HG03175 (cell line): ENCODE measurements around the gene EHBP1L1.
"Not testable (repeated sequence)": the region's sequence is repeated elsewhere in the genome, so short reads cannot be mapped to it uniquely, and the experiment has no call there.

Experiments
- ATAC-seq: cut with Tn5 transposase; IDR thresholded peaks from one replicate; pipeline ENCODE4 v1.9.1; 2021; ENCODE audit warnings: mild to moderate bottlenecking, moderate library complexity; ENCODE audit not compliant: unreplicated experiment

Gene EHBP1L1

GRCh38 chr11:65633390-65634108 lies 57.7 kb downstream of the EHBP1L1 start:
- no peak for ATAC-seq

DNA sequence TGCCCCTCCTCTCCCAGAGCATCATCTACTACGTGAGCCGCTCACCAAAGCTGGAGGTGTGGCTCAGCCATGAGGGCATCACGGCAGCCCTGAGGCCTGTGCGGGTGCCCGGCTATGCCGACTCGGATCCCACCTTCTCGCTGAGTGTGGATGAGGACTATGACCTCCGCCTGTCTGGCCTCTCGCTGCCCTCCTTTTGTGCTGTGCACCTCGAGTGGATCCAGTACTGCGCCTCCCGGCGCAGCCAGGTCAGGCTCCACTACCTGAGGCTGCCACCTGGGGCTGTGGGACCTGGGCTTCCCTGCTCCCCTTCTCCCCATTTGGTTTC lies 58.2 kb downstream of the EHBP1L1 start:
- ATAC-seq: no peak

DNA sequence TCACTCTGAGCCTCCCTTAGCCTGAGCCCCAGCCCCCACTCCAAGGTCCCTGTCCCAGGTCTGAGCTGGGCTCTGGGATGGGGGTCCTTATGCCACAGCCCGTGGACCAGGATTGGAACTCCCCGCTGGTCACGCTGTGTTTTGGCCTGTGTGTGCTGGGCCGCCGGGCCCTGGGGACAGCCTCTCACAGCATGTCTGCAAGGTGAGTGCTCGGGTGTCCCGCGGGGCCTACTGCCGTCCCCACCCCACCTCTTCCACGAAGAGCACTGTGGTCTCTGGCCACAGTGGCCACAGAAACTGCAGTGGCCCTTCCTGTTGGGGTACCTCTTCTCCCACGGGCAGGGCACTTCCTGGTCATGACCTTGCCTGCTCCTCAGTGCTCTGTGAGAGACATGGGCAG lies 58.6 kb downstream of the EHBP1L1 start:
- no peak for ATAC-seq

DNA sequence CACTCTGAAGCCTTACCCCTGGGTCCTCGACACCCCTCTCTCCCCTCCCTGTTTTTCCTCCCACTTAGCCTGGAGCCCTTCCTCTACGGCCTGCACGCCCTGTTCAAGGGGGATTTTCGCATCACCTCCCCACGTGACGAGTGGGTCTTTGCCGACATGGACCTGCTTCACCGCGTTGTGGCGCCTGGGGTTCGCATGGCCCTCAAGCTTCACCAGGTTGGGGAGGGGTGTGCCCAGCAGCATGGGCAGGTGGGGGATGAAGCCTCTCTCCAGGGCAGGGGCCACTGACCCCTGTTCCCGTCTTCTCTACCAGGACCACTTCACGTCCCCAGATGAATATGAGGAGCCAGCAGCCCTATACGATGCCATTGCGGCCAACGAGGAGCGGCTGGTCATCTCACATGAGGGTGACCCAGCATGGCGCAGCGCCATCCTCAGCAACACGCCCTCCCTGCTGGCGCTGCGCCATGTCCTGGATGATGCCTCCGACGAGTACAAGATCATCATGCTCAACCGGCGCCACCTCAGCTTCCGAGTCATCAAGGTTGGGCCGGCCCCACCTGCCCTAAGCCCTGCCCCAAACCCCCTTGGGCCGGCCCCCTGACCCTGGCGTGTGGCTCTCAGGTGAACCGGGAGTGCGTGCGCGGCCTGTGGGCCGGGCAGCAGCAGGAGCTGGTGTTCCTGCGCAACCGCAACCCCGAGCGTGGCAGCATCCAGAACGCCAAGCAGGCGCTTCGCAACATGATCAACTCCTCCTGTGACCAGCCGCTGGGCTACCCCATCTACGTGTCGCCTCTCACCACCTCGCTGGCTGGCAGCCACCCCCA lies 59.3 kb downstream of the EHBP1L1 start:
- ATAC-seq: no peak

GRCh38 chr11:65636108-65637031 lies 60.5 kb downstream of the EHBP1L1 start:
- no peak for ATAC-seq

DNA sequence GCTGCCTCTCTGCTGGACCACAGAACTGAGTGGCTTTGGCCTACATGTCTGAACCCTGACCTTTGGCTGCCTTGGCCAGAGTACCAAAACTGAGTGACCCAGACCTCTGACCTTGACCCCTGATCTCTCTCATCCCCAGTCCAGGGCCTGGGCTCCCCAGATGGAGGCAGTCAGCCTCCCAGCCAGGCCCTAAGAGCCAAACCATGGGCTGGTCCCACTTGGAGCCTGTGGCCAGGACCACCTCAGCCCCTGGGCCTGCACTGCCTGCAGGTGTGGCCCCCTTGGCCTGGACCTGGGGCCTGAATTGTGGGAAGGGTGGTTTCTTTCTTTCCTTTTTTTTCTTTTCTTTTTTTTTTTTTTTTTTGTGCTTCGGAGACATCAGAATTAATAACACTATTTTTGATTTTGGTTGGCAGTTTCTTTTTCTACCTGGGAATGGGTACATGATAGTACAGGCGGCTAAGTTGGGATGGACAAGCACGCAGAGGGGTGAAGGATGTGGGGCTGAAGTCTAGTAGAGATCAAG lies 61.2 kb downstream of the EHBP1L1 start:
- no peak for ATAC-seq

DNA sequence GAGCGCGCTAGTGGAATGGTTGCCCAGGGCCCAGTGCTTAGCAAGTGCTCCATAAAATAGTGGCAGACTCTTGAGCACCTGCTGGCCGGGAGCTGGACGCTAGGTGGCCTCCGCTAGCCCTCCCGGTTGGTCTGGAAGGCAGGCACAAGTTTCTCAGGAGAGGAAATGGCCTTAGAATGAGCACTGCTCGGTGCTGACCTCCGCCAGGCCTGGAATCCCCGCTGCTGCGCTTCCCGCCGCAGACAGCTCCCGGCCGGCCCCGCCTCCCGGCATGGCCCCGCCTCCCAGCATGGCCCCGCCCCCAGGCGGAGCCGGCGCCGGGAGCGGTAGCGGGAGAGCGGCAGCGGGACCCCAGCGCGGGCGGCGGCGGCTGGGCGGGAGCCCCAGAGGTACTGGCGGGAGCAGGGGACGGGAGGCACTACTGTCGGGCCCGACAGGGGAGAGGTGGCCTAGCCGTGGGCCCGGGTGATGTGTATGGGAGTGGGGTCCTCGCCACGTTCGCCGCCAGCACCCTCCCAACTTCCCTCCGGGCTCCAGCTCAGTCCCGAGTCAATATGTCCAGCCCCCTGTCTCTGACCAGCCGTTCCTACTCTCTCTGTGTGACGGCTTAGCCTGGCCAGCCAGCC lies 62.1 kb downstream of the EHBP1L1 start, which contains the start of gene SIPA1:
Gene SIPA1 (plus strand): TSS at position 308 of the 626 bp plus-strand sequence. CDS start 2,821 bp downstream, outside the sequence.
- ATAC-seq: peak; percentile 33

DNA sequence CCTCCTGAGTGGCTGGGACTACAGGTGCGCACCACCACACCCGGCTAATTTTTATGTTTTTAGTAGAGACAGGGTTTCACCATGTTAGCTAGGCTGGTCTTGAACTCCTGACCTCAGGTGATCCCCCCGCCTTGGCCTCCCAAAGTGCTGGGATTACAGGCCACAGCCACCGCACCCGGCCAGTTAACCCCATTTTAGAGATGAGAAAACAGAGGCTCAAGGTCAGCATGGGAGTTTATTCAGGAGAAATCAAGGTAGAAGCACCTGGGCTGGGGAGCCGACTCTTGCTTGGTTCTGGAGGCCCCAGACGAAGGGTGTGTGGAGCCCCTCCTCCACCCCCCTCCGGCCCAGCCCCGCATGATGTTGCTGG lies 63.4 kb downstream of the EHBP1L1 start:
- ATAC-seq: not testable (repeated sequence)

DNA sequence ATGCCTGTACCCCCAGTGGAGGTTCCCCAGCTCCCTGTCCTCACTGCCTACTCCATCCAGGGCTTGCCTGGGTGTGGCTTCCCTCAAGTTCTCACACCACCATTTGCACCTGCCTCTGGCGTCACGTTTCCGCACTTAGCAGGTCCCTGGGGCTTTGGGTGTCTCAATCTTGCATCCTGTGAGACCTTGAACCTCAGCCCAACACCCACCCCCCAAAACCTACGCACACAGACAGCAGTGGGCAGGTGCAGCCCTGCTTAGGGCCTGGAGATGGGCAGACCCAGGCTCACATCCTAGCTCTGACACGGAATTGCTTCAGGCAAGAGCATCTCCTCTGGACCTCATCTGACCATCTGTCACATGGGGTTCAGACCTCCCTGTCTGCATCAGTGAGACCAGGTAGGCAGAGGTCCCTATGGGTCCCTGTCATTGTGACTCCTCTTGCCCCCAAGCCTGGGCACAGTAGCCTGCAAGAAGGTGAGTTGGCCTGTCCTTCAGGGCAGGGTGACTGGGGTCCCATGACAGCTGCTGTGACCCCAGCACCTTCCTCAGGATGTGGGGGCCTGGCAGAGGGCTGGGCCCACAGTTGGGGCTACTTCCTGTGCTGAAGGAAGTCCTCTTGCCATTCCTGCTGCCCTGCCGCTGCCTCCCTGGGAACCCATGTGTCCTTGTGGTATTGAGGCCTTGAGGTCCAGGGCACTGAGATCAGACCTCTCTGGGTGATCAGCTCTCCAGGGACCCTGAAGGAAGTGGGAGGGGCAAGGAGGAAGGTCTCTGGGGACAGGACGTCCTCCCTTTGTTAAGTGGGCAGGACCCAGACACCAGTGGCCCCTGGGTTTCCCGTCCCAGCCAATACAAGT lies 64.0 kb downstream of the EHBP1L1 start:
- peak; percentile 47 for ATAC-seq

GRCh38 chr11:65640483-65641296 lies 64.8 kb downstream of the EHBP1L1 start:
- no peak for ATAC-seq

DNA sequence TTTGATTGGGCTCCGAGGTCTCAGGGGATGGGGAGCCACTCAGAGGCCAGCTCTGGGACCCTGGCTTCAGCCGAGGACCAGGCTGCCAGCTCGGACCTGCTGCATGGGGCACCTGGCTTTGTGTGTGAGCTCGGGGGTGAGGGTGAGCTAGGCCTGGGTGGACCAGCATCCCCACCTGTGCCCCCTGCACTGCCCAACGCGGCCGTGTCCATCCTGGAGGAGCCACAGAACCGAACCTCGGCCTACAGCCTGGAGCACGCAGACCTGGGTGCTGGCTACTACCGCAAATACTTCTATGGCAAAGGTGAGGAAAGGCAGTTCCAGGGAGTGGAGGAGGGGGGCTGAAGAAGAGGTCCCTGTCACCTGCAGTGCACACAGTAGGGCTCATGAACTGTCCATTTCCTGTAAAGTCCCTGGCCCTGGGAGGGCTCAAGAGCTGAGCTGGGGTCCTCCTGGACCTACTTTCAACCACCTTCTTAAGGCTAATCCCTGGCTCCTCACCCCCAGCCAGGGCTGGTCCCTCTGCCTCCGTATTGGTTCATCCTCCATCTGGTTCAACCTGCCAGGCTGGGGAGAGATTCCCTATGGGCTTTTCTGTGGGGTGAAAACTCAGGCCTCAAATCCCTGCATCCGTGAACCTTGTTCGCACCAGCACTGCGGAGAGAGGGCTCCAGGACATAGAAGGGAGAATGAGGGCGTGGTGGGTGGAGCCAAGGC lies 65.6 kb downstream of the EHBP1L1 start:
- ATAC-seq: no peak
